MCF 10A (cell line): ENCODE measurements around the gene PGAM2. TPM values are rescaled to one million over a fixed set of nuclear protein-coding genes. Genes with fewer than 3 reads are reported as not detected.

Experiments
- BruUV-seq: library from RNA; stranded (reverse); fragments of 400-500 nt; replicated peaks from 2 replicates; lab custom pipeline; 2021; lab: Mats Ljungman, UMichigan
- CTCF ChIA-PET: fragments of 300-600 bp; sonication (Branson Sonifier 250); formaldehyde crosslinking; extraction: SDS; loops from one replicate; lab custom pipeline; 2021; ENCODE audit warnings: antibody characterized with exemption, inconsistent platforms; lab: Yijun Ruan, JAX
- POLR2A ChIA-PET: fragments of 300-600, 350-650 bp; sonication (Branson Sonifier 250); formaldehyde crosslinking; extraction: SDS; loops from one replicate; lab custom pipeline; 2020; ENCODE audit warnings: antibody characterized with exemption, inconsistent platforms; lab: Yijun Ruan, JAX
- DNase-seq: peaks from one replicate; pipeline ENCODE4 v3.0.0-alpha.2; 2018; ENCODE audit not compliant: unreplicated experiment
- H3K27ac Mint-ChIP-seq: one replicate; pipeline ENCODE4 v1.8.0; 2022; ENCODE audit warnings: mild to moderate bottlenecking, low read depth, mixed read lengths; ENCODE audit not compliant: unreplicated experiment
- H3K27me3 Mint-ChIP-seq: one replicate; pipeline ENCODE4 v1.8.0; 2022; ENCODE audit warnings: mixed read lengths; ENCODE audit not compliant: insufficient read depth, unreplicated experiment
- H3K36me3 Mint-ChIP-seq: one replicate; pipeline ENCODE4 v1.8.0; 2022; ENCODE audit warnings: mild to moderate bottlenecking, moderate library complexity, mixed read lengths; ENCODE audit not compliant: insufficient read depth, unreplicated experiment
- H3K4me1 Mint-ChIP-seq: one replicate; pipeline ENCODE4 v1.8.0; 2022; ENCODE audit warnings: mixed read lengths; ENCODE audit not compliant: insufficient read depth, unreplicated experiment
- H3K4me3 Mint-ChIP-seq: one replicate; pipeline ENCODE4 v1.8.0; 2022; ENCODE audit warnings: mild to moderate bottlenecking, moderate library complexity, mixed read lengths; ENCODE audit not compliant: unreplicated experiment
- H3K9me3 Mint-ChIP-seq: one replicate; pipeline ENCODE4 v1.8.0; 2022; ENCODE audit warnings: mixed read lengths; ENCODE audit not compliant: unreplicated experiment
- intact Hi-C: fragments of 100-400 bp; cut with micrococcal nuclease; formaldehyde crosslinking; loops from 2 replicates; pipeline ENCODE4 v1.14.1; 2022
- total RNA-seq: library from RNA; stranded (reverse); gene quantifications from 2 replicates; pipeline ENCODE4 v1.2.3, GENCODE V29; 2022
- TF ChIP-seq, protein P1 (sequence below): fragments of 200-600 bp; IDR thresholded peaks from one replicate; pipeline ENCODE4 v1.8.0; 2022; ENCODE audit warnings: antibody characterized with exemption, mild to moderate bottlenecking; ENCODE audit not compliant: unreplicated experiment

PGAM2 gene
- total RNA-seq, 1 experiment from 2014 or later, result not detected

GRCh38 chr7:44068054-44068453, 2.7 kb upstream of the PGAM2 start:
- H3K9me3 Mint-ChIP-seq, result no peaks in the 10 kb centered on the region
- peaks cover 29% of the 10 kb centered on the region for H3K4me1 Mint-ChIP-seq
- BruUV-seq, result no TSS peak
- ChIA-PET POLR2A (interaction anchor here (0.6 to 2.4 kb wide), 9 partner anchors 11 to 934 kb away, joined by 3 to 13 read pairs (median 5); partner anchors contain the start of gene DBNL), CTCF (interaction anchor here (1.2 kb wide), 1 partner anchor 54 kb away, joined by 3 read pairs; no protein-coding TSS in a partner anchor)
- TF ChIP-seq, protein P1, sequence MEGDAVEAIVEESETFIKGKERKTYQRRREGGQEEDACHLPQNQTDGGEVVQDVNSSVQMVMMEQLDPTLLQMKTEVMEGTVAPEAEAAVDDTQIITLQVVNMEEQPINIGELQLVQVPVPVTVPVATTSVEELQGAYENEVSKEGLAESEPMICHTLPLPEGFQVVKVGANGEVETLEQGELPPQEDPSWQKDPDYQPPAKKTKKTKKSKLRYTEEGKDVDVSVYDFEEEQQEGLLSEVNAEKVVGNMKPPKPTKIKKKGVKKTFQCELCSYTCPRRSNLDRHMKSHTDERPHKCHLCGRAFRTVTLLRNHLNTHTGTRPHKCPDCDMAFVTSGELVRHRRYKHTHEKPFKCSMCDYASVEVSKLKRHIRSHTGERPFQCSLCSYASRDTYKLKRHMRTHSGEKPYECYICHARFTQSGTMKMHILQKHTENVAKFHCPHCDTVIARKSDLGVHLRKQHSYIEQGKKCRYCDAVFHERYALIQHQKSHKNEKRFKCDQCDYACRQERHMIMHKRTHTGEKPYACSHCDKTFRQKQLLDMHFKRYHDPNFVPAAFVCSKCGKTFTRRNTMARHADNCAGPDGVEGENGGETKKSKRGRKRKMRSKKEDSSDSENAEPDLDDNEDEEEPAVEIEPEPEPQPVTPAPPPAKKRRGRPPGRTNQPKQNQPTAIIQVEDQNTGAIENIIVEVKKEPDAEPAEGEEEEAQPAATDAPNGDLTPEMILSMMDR, result no peak
- intact Hi-C loops, result no loop called here
- DNase-seq, result no peak
- no peak overlapping the region for H3K27ac Mint-ChIP-seq
- H3K4me3 Mint-ChIP-seq, result no peak overlapping the region
- no peaks in the 10 kb centered on the region for H3K27me3 Mint-ChIP-seq
- peaks cover 48% of the 10 kb centered on the region for H3K36me3 Mint-ChIP-seq

- no peak overlapping the region for H3K4me3 Mint-ChIP-seq
- no peak for DNase-seq
- BruUV-seq, result no TSS peak
- H3K9me3 Mint-ChIP-seq, result no peaks in the 10 kb centered on the region
- H3K27ac Mint-ChIP-seq, result no peak overlapping the region
- CTCF ChIA-PET, result interaction anchor here (0.7 to 1.2 kb wide), 2 partner anchors 55 to 512 kb away, joined by 3 to 4 read pairs; no protein-coding TSS in a partner anchor
- peaks cover 43% of the 10 kb centered on the region for H3K36me3 Mint-ChIP-seq
- no peaks in the 10 kb centered on the region for H3K27me3 Mint-ChIP-seq
- TF ChIP-seq, protein P1, result no peak
- peaks cover 22% of the 10 kb centered on the region for H3K4me1 Mint-ChIP-seq
- intact Hi-C loops, result no loop called here
- POLR2A ChIA-PET, result interaction anchor here (0.6 to 4.1 kb wide), 9 partner anchors 10 to 934 kb away, joined by 3 to 24 read pairs (median 5); partner anchors contain the start of gene DBNL
Observed at GRCh38 chr7:44067064-44067951, 1.9 kb upstream of the PGAM2 start.

- peaks cover 47% of the 10 kb centered on the region for H3K36me3 Mint-ChIP-seq
- POLR2A ChIA-PET, result interaction anchor here (1.1 to 4.1 kb wide), 7 partner anchors 10 to 75 kb away, joined by 3 to 24 read pairs (median 3); partner anchors contain the start of gene DBNL
- no TSS peak for BruUV-seq
Observed at GRCh38 chr7:44066494-44067063, 1.2 kb upstream of the PGAM2 start.

More at GRCh38 chr7:44066494-44067063, 1.2 kb upstream of the PGAM2 start:
- no peak for DNase-seq
- H3K4me3 Mint-ChIP-seq, result no peak overlapping the region
- H3K27ac Mint-ChIP-seq, result no peak overlapping the region
- TF ChIP-seq, protein P1, result no peak
- CTCF ChIA-PET, result interaction anchor here (0.7 kb wide), 1 partner anchor 513 kb away, joined by 4 read pairs; no protein-coding TSS in a partner anchor
- peaks cover 15% of the 10 kb centered on the region for H3K4me1 Mint-ChIP-seq
- intact Hi-C loops, result no loop called here
- H3K27me3 Mint-ChIP-seq, result no peaks in the 10 kb centered on the region
- H3K9me3 Mint-ChIP-seq, result no peaks in the 10 kb centered on the region
